Activated naive CD8-positive, alpha-beta T cell treated with anti-CD3 and anti-CD28 coated beads, Interleukin-2, amount 10 ng/mL, durations not matched to agents 7 days and 5 days (primary cell): ENCODE results near the gene CCDC137. TPM values are rescaled to one million over a fixed set of nuclear protein-coding genes. Genes with fewer than 3 reads are reported as not detected.

Source experiments
- ATAC-seq: fragments of 150-1000 bp; cut with Tn5 transposase; one replicate; pipeline ENCODE4 v1.10.0; 2021; ENCODE audit warnings: low read depth, moderate library complexity
- POLR2A ChIA-PET: fragments of 350-600 bp; sonication (Branson Sonifier 250); formaldehyde crosslinking; loops from one replicate; lab custom pipeline; 2021; ENCODE audit warnings: antibody characterized with exemption; lab: Charles Lee
- DNase-seq: peaks from one replicate; pipeline ENCODE4 v3.0.0; 2021
- H3K27ac Mint-ChIP-seq: one replicate; pipeline ENCODE4 v1.8.0; 2022; ENCODE audit warnings: mild to moderate bottlenecking, mixed read lengths
- H3K27me3 Mint-ChIP-seq: one replicate; pipeline ENCODE4 v1.8.0; 2022; ENCODE audit warnings: mild to moderate bottlenecking, moderate library complexity, mixed read lengths
- H3K36me3 Mint-ChIP-seq: one replicate; pipeline ENCODE4 v1.8.0; 2021; ENCODE audit warnings: mild to moderate bottlenecking, mixed read lengths
- H3K4me1 Mint-ChIP-seq: one replicate; pipeline ENCODE4 v1.8.0; 2021; ENCODE audit warnings: mixed read lengths
- H3K4me3 Mint-ChIP-seq: one replicate; pipeline ENCODE4 v1.8.0; 2022; ENCODE audit warnings: mild to moderate bottlenecking, moderate library complexity, mixed read lengths
- H3K9me3 Mint-ChIP-seq: one replicate; pipeline ENCODE4 v1.8.0; 2021; ENCODE audit warnings: mixed read lengths
- total RNA-seq, 2 experiments: library from RNA; stranded (reverse); gene quantifications; one replicate each; pipeline ENCODE4 v1.2.3, GENCODE V29; 2021

CCDC137 gene
- total RNA-seq, 2 experiments from 2014 or later = 31.3 to 32.0 TPM

- H3K36me3 Mint-ChIP-seq = peaks cover 25% of the 10 kb centered on the region
- peaks cover 18% of the 10 kb centered on the region for H3K4me1 Mint-ChIP-seq
Observed at GRCh38 chr17:81702934-81703746, 36.6 kb downstream of the CCDC137 start, which contains the start of gene MRPL12. Gene MRPL12 (plus strand): TSS chr17:81703367. CDS start chr17:81703502, 135 bp downstream.

DNA sequence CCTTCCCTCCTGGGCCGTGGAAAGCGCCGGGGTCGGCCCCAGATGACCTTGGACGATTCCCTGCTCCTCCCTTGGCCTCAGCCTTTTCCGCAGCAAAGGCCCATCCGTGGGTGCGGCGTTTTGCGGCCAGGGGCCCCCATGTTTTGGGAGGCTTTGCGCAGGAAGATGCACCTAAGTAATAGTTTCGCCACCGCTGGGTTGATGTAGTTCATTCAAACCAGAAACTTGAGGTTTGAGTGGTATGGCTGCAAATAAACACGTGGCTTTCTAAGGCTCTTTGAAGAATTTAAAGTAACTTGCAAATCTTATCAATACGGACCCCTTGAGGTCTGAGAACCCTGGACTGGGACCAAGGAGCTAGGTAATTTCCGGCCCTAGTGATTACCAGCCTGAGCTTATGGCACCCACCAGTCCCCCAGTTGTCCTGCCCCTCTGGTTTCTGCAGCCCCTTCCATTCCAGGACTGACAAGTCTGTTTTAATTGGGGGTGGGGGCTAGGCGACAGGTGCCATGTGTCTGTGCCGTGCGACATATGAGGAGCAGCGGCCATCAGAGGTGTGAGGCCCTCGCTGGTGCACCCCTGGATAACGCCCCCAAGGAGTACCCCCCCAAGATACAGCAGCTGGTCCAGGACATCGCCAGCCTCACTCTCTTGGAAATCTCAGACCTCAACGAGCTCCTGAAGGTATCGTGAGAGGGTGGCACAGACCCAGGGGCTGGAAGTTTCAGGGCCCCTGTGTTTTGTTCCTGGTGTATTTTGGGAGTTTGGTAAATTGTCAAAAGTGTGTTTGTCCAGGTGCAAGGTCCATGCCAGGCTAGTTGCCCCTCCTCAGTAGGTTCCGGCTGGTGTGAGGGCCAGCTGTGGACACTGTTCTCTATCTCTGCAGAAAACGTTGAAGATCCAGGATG, 37.5 kb downstream of the CCDC137 start:
- ATAC-seq = peak; percentile 2
- peaks cover 16% of the 10 kb centered on the region for H3K4me1 Mint-ChIP-seq
- H3K4me3 Mint-ChIP-seq = peak overlapping the region; percentile 81
- H3K9me3 Mint-ChIP-seq = no peaks in the 10 kb centered on the region
- POLR2A ChIA-PET = interaction anchor here (0.6 to 4.2 kb wide), 16 partner anchors 9 to 1440 kb away, joined by 3 to 69 read pairs (median 4); partner anchors contain the start of genes ACTG1, ANAPC11, ARHGDIA and ARL16
- H3K27me3 Mint-ChIP-seq = no peaks in the 10 kb centered on the region
- peaks cover 23% of the 10 kb centered on the region for H3K36me3 Mint-ChIP-seq
- no peak for DNase-seq
- peak overlapping the region; percentile 85 for H3K27ac Mint-ChIP-seq

More at GRCh38 chr17:81702934-81703746, 36.6 kb downstream of the CCDC137 start, which contains the start of gene MRPL12:
- Mint-ChIP-seq H3K4me3 (peak within 1 kb of the TSS; percentile 96), H3K9me3 (no peaks in the 10 kb centered on the region), H3K27me3 (no peaks in the 10 kb centered on the region), H3K27ac (peak within 1 kb of the TSS; percentile 97)
- ATAC-seq = peak; percentile 85
- DNase-seq = peak; percentile 93
- POLR2A ChIA-PET = interaction anchor here (0.6 to 4.2 kb wide), 22 partner anchors 9 to 1439 kb away, joined by 3 to 69 read pairs (median 4); partner anchors contain the start of genes ACTG1, ANAPC11, ARHGDIA and ARL16

DNA sequence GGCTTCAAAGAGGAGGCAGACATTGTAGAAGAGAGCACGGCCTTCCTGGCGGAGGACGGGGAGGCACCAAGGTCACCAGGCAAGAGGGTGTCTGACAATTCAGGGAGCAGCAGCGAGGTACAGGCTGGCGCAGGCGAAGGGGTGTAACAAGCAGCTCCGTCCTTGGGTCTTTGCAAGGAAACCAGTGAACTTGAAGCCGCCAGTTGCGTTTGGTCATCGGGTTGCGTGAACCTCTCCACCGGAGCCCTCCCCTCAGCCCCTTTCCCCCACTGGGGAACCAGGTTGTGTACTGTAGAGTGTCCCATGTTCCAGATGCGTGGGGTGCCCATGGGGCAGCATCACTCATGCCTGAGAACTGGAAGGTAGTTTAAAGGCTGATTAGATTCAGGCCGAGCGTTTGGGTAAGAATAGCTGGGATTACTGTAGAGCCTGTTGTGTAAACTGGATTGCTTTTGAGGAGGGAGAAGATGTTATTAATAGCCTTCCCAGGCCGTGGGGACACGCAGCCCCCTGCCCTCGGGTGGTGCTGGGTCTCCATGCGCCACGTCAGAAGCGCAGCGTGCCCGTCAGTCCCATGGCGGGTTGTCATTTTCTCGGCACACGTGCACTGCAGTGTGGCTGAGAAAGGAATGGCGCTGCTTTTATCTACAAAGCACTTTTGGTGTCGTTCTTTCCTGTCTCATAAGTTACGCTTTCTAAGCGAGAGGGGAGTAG, 39.1 kb downstream of the CCDC137 start:
- H3K4me3 Mint-ChIP-seq = no peak overlapping the region
- no peak for DNase-seq
- peaks cover 20% of the 10 kb centered on the region for H3K4me1 Mint-ChIP-seq
- POLR2A ChIA-PET = no interaction called here
- peaks cover 20% of the 10 kb centered on the region for H3K36me3 Mint-ChIP-seq
- H3K27ac Mint-ChIP-seq = peak overlapping the region; percentile 33
- H3K9me3 Mint-ChIP-seq = no peaks in the 10 kb centered on the region
- ATAC-seq = no peak
- H3K27me3 Mint-ChIP-seq = no peaks in the 10 kb centered on the region

GRCh38 chr17:81706232-81706611, 39.7 kb downstream of the CCDC137 start:
- POLR2A ChIA-PET = no interaction called here
- DNase-seq (no peak), ATAC-seq (no peak)
- Mint-ChIP-seq H3K4me1 (peaks cover 19% of the 10 kb centered on the region), H3K27me3 (no peaks in the 10 kb centered on the region), H3K4me3 (no peak overlapping the region), H3K27ac (peak overlapping the region; percentile 9), H3K9me3 (no peaks in the 10 kb centered on the region), H3K36me3 (peaks cover 18% of the 10 kb centered on the region)

GRCh38 chr17:81706757-81707624, 40.5 kb downstream of the CCDC137 start:
- Mint-ChIP-seq H3K27me3 (no peaks in the 10 kb centered on the region), H3K4me3 (no peak overlapping the region), H3K27ac (no peak overlapping the region), H3K4me1 (peaks cover 17% of the 10 kb centered on the region), H3K36me3 (peaks cover 16% of the 10 kb centered on the region), H3K9me3 (no peaks in the 10 kb centered on the region)
- POLR2A ChIA-PET = interaction anchor here (0.7 kb wide), 1 partner anchor 198 kb away, joined by 3 read pairs; no protein-coding TSS in a partner anchor
- DNase-seq (no peak), ATAC-seq (no peak)

GRCh38 chr17:81707725-81708646, 41.4 kb downstream of the CCDC137 start:
- H3K27me3 Mint-ChIP-seq = no peaks in the 10 kb centered on the region
- ATAC-seq = no peak
- no peak for DNase-seq
- H3K9me3 Mint-ChIP-seq = no peaks in the 10 kb centered on the region
- POLR2A ChIA-PET = interaction anchor here (1.1 kb wide), 1 partner anchor 24 kb away, joined by 3 read pairs; the partner anchor contains the start of genes ARL16 and HGS
- H3K36me3 Mint-ChIP-seq = peaks cover 14% of the 10 kb centered on the region
- no peak overlapping the region for H3K4me3 Mint-ChIP-seq
- no peak overlapping the region for H3K27ac Mint-ChIP-seq
- peaks cover 20% of the 10 kb centered on the region for H3K4me1 Mint-ChIP-seq

GRCh38 chr17:81708739-81709185, 42.2 kb downstream of the CCDC137 start:
- Mint-ChIP-seq H3K27me3 (no peaks in the 10 kb centered on the region), H3K9me3 (no peaks in the 10 kb centered on the region), H3K4me1 (peaks cover 23% of the 10 kb centered on the region), H3K27ac (peak overlapping the region; percentile 40), H3K36me3 (peaks cover 14% of the 10 kb centered on the region), H3K4me3 (no peak overlapping the region)
- POLR2A ChIA-PET = interaction anchor here (0.7 to 1.1 kb wide), 2 partner anchors 25 to 195 kb away, joined by 3 read pairs; partner anchors contain the start of genes ARL16 and HGS
- ATAC-seq = no peak
- DNase-seq = no peak

- H3K4me1 Mint-ChIP-seq = peaks cover 18% of the 10 kb centered on the region
- H3K9me3 Mint-ChIP-seq = no peaks in the 10 kb centered on the region
- no peaks in the 10 kb centered on the region for H3K27me3 Mint-ChIP-seq
- POLR2A ChIA-PET = interaction anchor here (0.7 to 4.2 kb wide), 9 partner anchors 8 to 606 kb away, joined by 3 to 59 read pairs (median 4); partner anchors contain the start of genes ARL16, GPS1, HGS and MCRIP1
- ATAC-seq (peak; percentile 26), DNase-seq (peak; percentile 63)
- H3K4me3 Mint-ChIP-seq = peak overlapping the region; percentile 78
- peaks cover 8% of the 10 kb centered on the region for H3K36me3 Mint-ChIP-seq
- peak overlapping the region; percentile 86 for H3K27ac Mint-ChIP-seq
Observed at GRCh38 chr17:81710514-81711308, 44.2 kb downstream of the CCDC137 start.

DNA sequence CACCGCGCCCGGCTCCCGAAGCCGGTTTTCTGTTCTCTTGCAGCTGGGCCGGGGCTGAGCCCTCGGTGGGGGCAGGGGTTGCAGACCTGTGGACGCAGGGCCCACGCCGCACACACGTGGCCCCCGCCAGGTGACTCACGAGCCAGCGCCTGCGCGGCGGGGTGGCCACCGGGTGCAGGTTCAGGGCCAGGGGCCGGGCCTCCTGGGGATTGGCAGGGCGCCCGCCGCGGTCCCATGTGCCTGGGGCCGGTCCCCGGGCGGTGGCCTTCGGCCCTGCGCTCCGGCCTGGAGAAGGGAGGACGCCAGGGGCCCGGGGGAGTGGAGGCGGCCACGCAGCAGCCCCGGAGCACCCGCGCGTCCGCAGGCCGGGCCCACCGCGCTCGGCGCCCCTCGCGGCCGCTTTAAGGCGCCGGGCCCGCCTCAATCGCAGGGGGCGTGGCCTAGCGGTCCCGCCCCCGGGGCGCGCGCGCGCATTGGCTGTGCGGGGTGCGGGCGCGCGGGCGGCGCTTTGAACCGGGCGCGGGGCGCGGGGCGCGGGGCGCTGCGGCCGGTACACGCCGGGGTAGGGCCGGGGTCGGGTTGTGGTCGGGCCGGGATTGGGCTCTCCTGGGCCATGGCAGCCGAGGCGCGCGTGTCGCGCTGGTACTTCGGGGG, 45.4 kb downstream of the CCDC137 start, which contains the start of gene SLC25A10:
TSS of gene SLC25A10 (plus strand) at position 471 of the 654 bp plus-strand sequence. CDS start at position 614, 143 bp downstream.
- Mint-ChIP-seq H3K4me3 (peak within 1 kb of the TSS; percentile 89), H3K9me3 (no peaks in the 10 kb centered on the region), H3K36me3 (no peaks in the 10 kb centered on the region), H3K27ac (peak within 1 kb of the TSS; percentile 86), H3K4me1 (peaks cover 17% of the 10 kb centered on the region), H3K27me3 (no peaks in the 10 kb centered on the region)
- ATAC-seq = peak; percentile 85
- POLR2A ChIA-PET = interaction anchor here (0.6 to 4.2 kb wide), 11 partner anchors 9 to 1569 kb away, joined by 3 to 59 read pairs (median 5); partner anchors contain the start of genes ARL16, HGS and MRPL12
- peak; percentile 92 for DNase-seq
